IMR-90 (cell line): ENCODE data around the gene DNAH6. TPM values are rescaled to one million over a fixed set of nuclear protein-coding genes. Genes with fewer than 3 reads are reported as not detected.

Experiments
- ATAC-seq: fragments of 200-7000 bp; cut with Tn5 transposase; 2 replicates; pipeline ENCODE4 v1.9.1; 2020; ENCODE audit warnings: low read depth, mild to moderate bottlenecking, moderate library complexity
- BruUV-seq: library from RNA; stranded (reverse); fragments of 400-500 nt; replicated peaks from 2 replicates; lab custom pipeline; 2021; lab: Mats Ljungman, UMichigan
- CTCF ChIA-PET: fragments of 300-600 bp; formaldehyde crosslinking; extraction: SDS; loops from one replicate; lab custom pipeline; 2021; ENCODE audit warnings: antibody characterized with exemption; lab: Yijun Ruan, JAX
- POLR2A ChIA-PET: fragments of 300-600 bp; sonication (Branson Sonifier 250); formaldehyde crosslinking; loops from one replicate; lab custom pipeline; 2022; ENCODE audit warnings: antibody characterized with exemption; ENCODE audit not compliant: unreplicated experiment; lab: Charles Lee
- DNase-seq: peaks from one replicate; pipeline ENCODE4 v3.0.0; 2013
- H2AFZ ChIP-seq: replicated peaks from 2 replicates; pipeline ENCODE3; 2013; ENCODE audit warnings: low read length, mild to moderate bottlenecking; ENCODE audit not compliant: poor library complexity
- H2AK5ac ChIP-seq: 2 replicates; pipeline ENCODE4 v1.6.1; 2013; ENCODE audit warnings: low read depth, low read length, inconsistent platforms
- H2AK9ac ChIP-seq: replicated peaks from 2 replicates; pipeline ENCODE3; 2013; ENCODE audit warnings: mild to moderate bottlenecking, low read depth, low read length, moderate library complexity; ENCODE audit not compliant: poor library complexity
- H2BK120ac ChIP-seq: 2 replicates; pipeline ENCODE4 v1.6.1; 2013; ENCODE audit warnings: low read depth, low read length, inconsistent platforms
- H2BK15ac ChIP-seq: 3 replicates; pipeline ENCODE4 v1.6.1; 2013; ENCODE audit warnings: low read depth, low read length, inconsistent platforms
- H2BK20ac ChIP-seq: 2 replicates; pipeline ENCODE4 v1.6.1; 2013; ENCODE audit warnings: low read depth, mild to moderate bottlenecking, inconsistent platforms, low read length, moderate library complexity
- H2BK5ac ChIP-seq: 2 replicates; pipeline ENCODE4 v1.6.1; 2013; ENCODE audit warnings: mild to moderate bottlenecking, low read depth, low read length, inconsistent platforms; ENCODE audit not compliant: poor library complexity, severe bottlenecking
- H3K14ac ChIP-seq: replicated peaks from 2 replicates; pipeline ENCODE4 v1.6.1; 2013; ENCODE audit warnings: low read depth, low read length, inconsistent platforms
- H3K18ac ChIP-seq: 2 replicates; pipeline ENCODE4 v1.6.1; 2013; ENCODE audit warnings: low read depth, low read length, control low read depth
- H3K23ac ChIP-seq: 2 replicates; pipeline ENCODE4 v1.6.1; 2013; ENCODE audit warnings: low read depth, low read length, inconsistent platforms
- H3K27ac ChIP-seq: 2 replicates; pipeline ENCODE4 v1.5.1; 2013; ENCODE audit warnings: mild to moderate bottlenecking, control low read depth, low read length; ENCODE audit not compliant: insufficient read depth
- H3K27me3 ChIP-seq: 2 replicates; pipeline ENCODE4 v1.6.1; 2013; ENCODE audit warnings: low read length; ENCODE audit not compliant: control insufficient read depth, insufficient read depth
- H3K36me3 ChIP-seq: 2 replicates; pipeline ENCODE4 v1.6.1; 2013; ENCODE audit warnings: low read length, mixed read lengths; ENCODE audit not compliant: control insufficient read depth, insufficient read depth
- H3K4ac ChIP-seq: 2 replicates; pipeline ENCODE4 v1.6.1; 2013; ENCODE audit warnings: low read depth, low read length, inconsistent platforms
- H3K4me1 ChIP-seq: 2 replicates; pipeline ENCODE4 v1.6.1; 2013; ENCODE audit warnings: low read length, mixed read lengths; ENCODE audit not compliant: control insufficient read depth, insufficient read depth
- H3K4me2 ChIP-seq: 2 replicates; pipeline ENCODE4 v1.6.1; 2013; ENCODE audit warnings: low read depth, mild to moderate bottlenecking, control low read depth, low read length, moderate library complexity
- H3K4me3 ChIP-seq: 2 replicates; pipeline ENCODE4 v1.5.1; 2013; ENCODE audit warnings: low read depth, mild to moderate bottlenecking, control low read depth, low read length, moderate library complexity; ENCODE audit not compliant: insufficient read depth
- H3K56ac ChIP-seq: 2 replicates; pipeline ENCODE4 v1.6.1; 2013; ENCODE audit warnings: low read length, inconsistent platforms; ENCODE audit not compliant: insufficient read depth; ENCODE audit errors: extremely low read depth
- H3K79me1 ChIP-seq, 2 experiments: 2 replicates each; pipeline ENCODE4 v1.6.1; 2013; ENCODE audit warnings: low read length in 2 of 2, inconsistent platforms in 1 of 2, low read depth in 1 of 2
- H3K9ac ChIP-seq: 2 replicates; pipeline ENCODE4 v1.6.1; 2013; ENCODE audit warnings: low read depth, low read length, control low read depth
- H3K9me1 ChIP-seq: 2 replicates; pipeline ENCODE4 v1.6.1; 2013; ENCODE audit warnings: low read length, inconsistent platforms; ENCODE audit not compliant: insufficient read depth
- H3K9me3 ChIP-seq: 2 replicates; pipeline ENCODE4 v1.6.1; 2013; ENCODE audit warnings: low read length; ENCODE audit not compliant: control insufficient read depth, insufficient read depth
- H4K20me1 ChIP-seq: 2 replicates; pipeline ENCODE4 v1.6.1; 2013; ENCODE audit warnings: low read length, inconsistent platforms; ENCODE audit not compliant: insufficient read depth
- H4K5ac ChIP-seq: 2 replicates; pipeline ENCODE4 v1.6.1; 2013; ENCODE audit warnings: mild to moderate bottlenecking, low read depth, low read length, control low read depth
- H4K8ac ChIP-seq, 2 experiments: 2 replicates each; pipeline ENCODE4 v1.6.1; 2013; ENCODE audit warnings: low read depth in 2 of 2, low read length in 2 of 2, control low read depth in 1 of 2, inconsistent platforms in 1 of 2
- H4K91ac ChIP-seq: 2 replicates; pipeline ENCODE4 v1.6.1; 2013; ENCODE audit warnings: low read depth, low read length, inconsistent platforms; ENCODE audit not compliant: insufficient read depth
- BHLHE40 ChIP-seq: fragments of 150-350 bp; IDR thresholded peaks from 2 replicates; pipeline ENCODE4 v1.6.1; 2016; ENCODE audit warnings: mild to moderate bottlenecking, low read depth, low read length
- CEBPB ChIP-seq: IDR thresholded peaks from 2 replicates; pipeline ENCODE4 v1.6.1; 2012; ENCODE audit warnings: low read depth, low read length, improper control_type of control experiment
- CHD1 ChIP-seq: IDR thresholded peaks from 2 replicates; pipeline ENCODE4 v1.6.1; 2012; ENCODE audit warnings: low read depth, low read length, improper control_type of control experiment
- FOS ChIP-seq: fragments of 150-350 bp; IDR thresholded peaks from 2 replicates; pipeline ENCODE4 v1.6.1; 2016; ENCODE audit warnings: low read depth, low read length
- MAFK ChIP-seq: IDR thresholded peaks from 2 replicates; pipeline ENCODE4 v1.6.1; 2012; ENCODE audit warnings: low read depth, low read length, improper control_type of control experiment
- MAZ ChIP-seq: IDR thresholded peaks from 2 replicates; pipeline ENCODE4 v1.6.1; 2012; ENCODE audit warnings: low read depth, mild to moderate bottlenecking, low read length, improper control_type of control experiment, moderate library complexity, borderline replicate concordance
- NFE2L2 ChIP-seq: fragments of 150-350 bp; IDR thresholded peaks from 2 replicates; pipeline ENCODE4 v1.6.1; 2016; ENCODE audit warnings: low read depth, mild to moderate bottlenecking, low read length
- POLR2A ChIP-seq: IDR thresholded peaks from 2 replicates; pipeline ENCODE4 v1.6.1; 2012; ENCODE audit warnings: mild to moderate bottlenecking, low read depth, low read length
- RAD21 ChIP-seq: IDR thresholded peaks from 2 replicates; pipeline ENCODE4 v1.6.1; 2012; ENCODE audit warnings: low read length, improper control_type of control experiment
- RCOR1 ChIP-seq: IDR thresholded peaks from 2 replicates; pipeline ENCODE4 v1.6.1; 2012; ENCODE audit warnings: mild to moderate bottlenecking, low read length, improper control_type of control experiment; ENCODE audit not compliant: insufficient replicate concordance
- RFX5 ChIP-seq: IDR thresholded peaks from 2 replicates; pipeline ENCODE4 v1.8.0; 2012; ENCODE audit warnings: low read depth, mild to moderate bottlenecking, low read length, moderate library complexity
- SMC3 ChIP-seq: fragments of 150-350 bp; IDR thresholded peaks from 2 replicates; pipeline ENCODE4 v1.6.1; 2016; ENCODE audit warnings: low read depth, mild to moderate bottlenecking, antibody characterized with exemption, low read length, moderate library complexity
- WGBS, 2 experiments: methylation state at CpG; one replicate each; pipeline versions ENCODE4 v1.1.5 to v1.1.7; 2013; ENCODE audit warnings: missing lambda C conversion rate in 2 of 2; ENCODE audit not compliant: insufficient read length in 1 of 2; ENCODE audit errors: extremely low coverage in 2 of 2; 5-methylcytosine and 5-hydroxymethylcytosine counted together
- dilution Hi-C: fragments of 300-500 bp; cut with HindIII; formaldehyde crosslinking; loops from one replicate; pipeline ENCODE4 v1.14.3; 2018; ENCODE audit warnings: low sequenced_read_pairs; ENCODE audit not compliant: unreplicated experiment
- in situ Hi-C: fragments of 300-500 bp; cut with MboI; formaldehyde crosslinking; loops from 3 replicates; pipeline ENCODE4 v1.14.3; 2019; ENCODE audit warnings: low sequenced_read_pairs, inconsistent platforms, mixed read lengths
- intact Hi-C: fragments of 100-400 bp; cut with micrococcal nuclease; formaldehyde crosslinking; loops from 2 replicates; pipeline ENCODE4 v1.10.0; 2022
- polyA plus RNA-seq, 3 experiments: library from polyadenylated mRNA; depleted of rRNA; stranded (reverse); fragments of >200 nt; gene quantifications; 2 replicates each; pipeline ENCODE4 v1.2.3, GENCODE V29; 2012; ENCODE audit warnings: low replicate concordance in 1 of 3
- total RNA-seq: library from RNA; depleted of rRNA; stranded (reverse); fragments of >200 nt; gene quantifications from 2 replicates; pipeline ENCODE4 v1.2.3, GENCODE V29; 2012
- TF ChIP-seq, protein P1 (sequence below): fragments of 150-350 bp; IDR thresholded peaks from 2 replicates; pipeline ENCODE4 v1.6.1; 2017; ENCODE audit warnings: mild to moderate bottlenecking, antibody characterized with exemption, low read length, low read depth
- TF ChIP-seq, protein P2 (sequence below): fragments of 150-350 bp; IDR thresholded peaks from 2 replicates; pipeline ENCODE4 v1.6.1; 2016; ENCODE audit warnings: low read depth, mild to moderate bottlenecking, low read length, moderate library complexity, borderline replicate concordance
- TF ChIP-seq, protein P3 (sequence below): conservative IDR thresholded peaks from 2 replicates; pipeline ENCODE4 v1.5.1; 2012; ENCODE audit warnings: mild to moderate bottlenecking, low read depth, low read length, improper control_type of control experiment

The DNAH6 gene
- total and polyA plus RNA-seq, 2 of the 4 experiments (the other 2 are of a cell fraction) = under 0.01 to 0.07 TPM

DNA sequence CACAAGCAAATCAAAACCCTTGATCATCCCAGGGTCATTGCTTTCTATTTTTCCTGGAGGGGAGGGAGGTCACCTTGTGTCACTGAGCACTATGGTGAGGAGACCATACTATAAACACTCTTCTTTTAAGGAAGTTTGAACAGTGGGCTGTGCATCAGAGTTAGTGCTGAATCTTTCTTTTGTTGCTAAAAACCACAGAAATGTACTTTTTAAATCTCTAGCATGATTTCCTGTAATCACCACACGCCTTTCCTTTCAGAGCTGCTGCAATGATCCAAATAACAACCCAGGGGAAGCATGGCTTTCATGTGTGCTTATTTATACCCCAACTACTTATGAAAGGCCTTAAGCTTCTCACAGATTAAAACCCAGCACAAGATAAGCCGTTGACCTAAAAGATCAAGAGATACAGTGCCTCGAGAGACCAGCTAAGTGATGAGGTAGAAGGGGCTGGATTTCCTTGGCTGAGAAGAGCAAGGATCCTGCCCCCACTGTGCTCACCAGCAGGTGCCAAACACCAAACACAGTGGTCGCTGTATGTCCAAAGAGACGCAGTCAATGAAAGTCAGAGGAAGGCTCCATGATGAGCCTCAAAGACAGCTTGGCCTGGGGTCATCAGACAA lies 329.9 kb downstream of the DNAH6 start:
- H3K36me3 ChIP-seq = peaks cover 3% of the 10 kb centered on the region
- H2BK120ac ChIP-seq = peak overlapping the region; percentile 78
- no TSS peak for BruUV-seq
- H2BK15ac ChIP-seq = peak overlapping the region; percentile 58; the same call in 1 of the 3 replicates
- peak overlapping the region; percentile 51 for H3K14ac ChIP-seq
- intact Hi-C loops (no loop called here), dilution Hi-C loops (no loop called here), in situ Hi-C loops (no loop called here)
- ATAC-seq (peak; percentile 57), DNase-seq (peak; percentile 60)
- CTCF ChIA-PET = interaction anchor here (1.2 kb wide), 1 partner anchor 12 kb away, joined by 3 read pairs; no protein-coding TSS in a partner anchor
- peak overlapping the region; percentile 68 for H3K4me2 ChIP-seq
- H4K20me1 ChIP-seq = no peaks in the 10 kb centered on the region
- no peak overlapping the region for H2AFZ ChIP-seq
- H4K91ac ChIP-seq = peak overlapping the region; percentile 58
- no peak overlapping the region for H3K4me3 ChIP-seq
- H3K56ac ChIP-seq = no peak overlapping the region
- H2BK5ac ChIP-seq = peak overlapping the region; percentile 28
- H4K5ac ChIP-seq = peak overlapping the region; percentile 74
- H4K8ac ChIP-seq = peak overlapping the region; percentile 42 to 79
- H3K4ac ChIP-seq = peak overlapping the region; percentile 36
- peak overlapping the region; percentile 3 for H2AK9ac ChIP-seq
- peak overlapping the region; percentile 46; the same call in 1 of the 2 replicates for H2AK5ac ChIP-seq
- peak overlapping the region; percentile 56 for H3K27ac ChIP-seq
- H3K4me1 ChIP-seq = peaks cover 20% of the 10 kb centered on the region
- peak overlapping the region; percentile 63 for H2BK20ac ChIP-seq
- no CpG with 5 or more reads among the region's 5 CpGs for WGBS, 2 experiments
- H3K27me3 ChIP-seq = no peaks in the 10 kb centered on the region
- POLR2A ChIA-PET = no interaction called here
- H3K9ac ChIP-seq = peak overlapping the region; percentile 34; the same call in 1 of the 2 replicates
- no peaks in the 10 kb centered on the region for H3K9me3 ChIP-seq
- peaks cover 18% of the 10 kb centered on the region for H3K9me1 ChIP-seq
- peaks cover 22 to 38% of the 10 kb centered on the region in 2 experiments for H3K79me1 ChIP-seq
- H3K23ac ChIP-seq = peak overlapping the region; percentile 60; the same call in 1 of the 2 replicates
- peak overlapping the region; percentile 87 for H3K18ac ChIP-seq
- TF ChIP-seq CHD1 (no peak), SMC3 (no peak), MAFK (no peak), MAZ (no peak), NFE2L2 (no peak), RAD21 (no peak), RCOR1 (no peak), FOS (no peak), RFX5 (no peak), POLR2A (no peak), CEBPB (no peak), BHLHE40 (no peak)
- TF ChIP-seq, protein P1, sequence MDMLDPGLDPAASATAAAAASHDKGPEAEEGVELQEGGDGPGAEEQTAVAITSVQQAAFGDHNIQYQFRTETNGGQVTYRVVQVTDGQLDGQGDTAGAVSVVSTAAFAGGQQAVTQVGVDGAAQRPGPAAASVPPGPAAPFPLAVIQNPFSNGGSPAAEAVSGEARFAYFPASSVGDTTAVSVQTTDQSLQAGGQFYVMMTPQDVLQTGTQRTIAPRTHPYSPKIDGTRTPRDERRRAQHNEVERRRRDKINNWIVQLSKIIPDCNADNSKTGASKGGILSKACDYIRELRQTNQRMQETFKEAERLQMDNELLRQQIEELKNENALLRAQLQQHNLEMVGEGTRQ = no peak
- TF ChIP-seq, protein P2, sequence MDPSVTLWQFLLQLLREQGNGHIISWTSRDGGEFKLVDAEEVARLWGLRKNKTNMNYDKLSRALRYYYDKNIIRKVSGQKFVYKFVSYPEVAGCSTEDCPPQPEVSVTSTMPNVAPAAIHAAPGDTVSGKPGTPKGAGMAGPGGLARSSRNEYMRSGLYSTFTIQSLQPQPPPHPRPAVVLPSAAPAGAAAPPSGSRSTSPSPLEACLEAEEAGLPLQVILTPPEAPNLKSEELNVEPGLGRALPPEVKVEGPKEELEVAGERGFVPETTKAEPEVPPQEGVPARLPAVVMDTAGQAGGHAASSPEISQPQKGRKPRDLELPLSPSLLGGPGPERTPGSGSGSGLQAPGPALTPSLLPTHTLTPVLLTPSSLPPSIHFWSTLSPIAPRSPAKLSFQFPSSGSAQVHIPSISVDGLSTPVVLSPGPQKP = no peak
- TF ChIP-seq, protein P3, sequence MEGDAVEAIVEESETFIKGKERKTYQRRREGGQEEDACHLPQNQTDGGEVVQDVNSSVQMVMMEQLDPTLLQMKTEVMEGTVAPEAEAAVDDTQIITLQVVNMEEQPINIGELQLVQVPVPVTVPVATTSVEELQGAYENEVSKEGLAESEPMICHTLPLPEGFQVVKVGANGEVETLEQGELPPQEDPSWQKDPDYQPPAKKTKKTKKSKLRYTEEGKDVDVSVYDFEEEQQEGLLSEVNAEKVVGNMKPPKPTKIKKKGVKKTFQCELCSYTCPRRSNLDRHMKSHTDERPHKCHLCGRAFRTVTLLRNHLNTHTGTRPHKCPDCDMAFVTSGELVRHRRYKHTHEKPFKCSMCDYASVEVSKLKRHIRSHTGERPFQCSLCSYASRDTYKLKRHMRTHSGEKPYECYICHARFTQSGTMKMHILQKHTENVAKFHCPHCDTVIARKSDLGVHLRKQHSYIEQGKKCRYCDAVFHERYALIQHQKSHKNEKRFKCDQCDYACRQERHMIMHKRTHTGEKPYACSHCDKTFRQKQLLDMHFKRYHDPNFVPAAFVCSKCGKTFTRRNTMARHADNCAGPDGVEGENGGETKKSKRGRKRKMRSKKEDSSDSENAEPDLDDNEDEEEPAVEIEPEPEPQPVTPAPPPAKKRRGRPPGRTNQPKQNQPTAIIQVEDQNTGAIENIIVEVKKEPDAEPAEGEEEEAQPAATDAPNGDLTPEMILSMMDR = no peak
